Inferior parietal cortex (tissue), 1 donor: ENCODE data around the gene ADGRV1.

Experiments used
- DNase-seq: peaks from one replicate; pipeline ENCODE4 v3.0.0-alpha.2; 2016; ENCODE audit errors: extremely low spot score

Gene ADGRV1

GRCh38 chr5:91111473-91112238 is 553.1 kb downstream of the ADGRV1 start:
- no peak for DNase-seq

DNA sequence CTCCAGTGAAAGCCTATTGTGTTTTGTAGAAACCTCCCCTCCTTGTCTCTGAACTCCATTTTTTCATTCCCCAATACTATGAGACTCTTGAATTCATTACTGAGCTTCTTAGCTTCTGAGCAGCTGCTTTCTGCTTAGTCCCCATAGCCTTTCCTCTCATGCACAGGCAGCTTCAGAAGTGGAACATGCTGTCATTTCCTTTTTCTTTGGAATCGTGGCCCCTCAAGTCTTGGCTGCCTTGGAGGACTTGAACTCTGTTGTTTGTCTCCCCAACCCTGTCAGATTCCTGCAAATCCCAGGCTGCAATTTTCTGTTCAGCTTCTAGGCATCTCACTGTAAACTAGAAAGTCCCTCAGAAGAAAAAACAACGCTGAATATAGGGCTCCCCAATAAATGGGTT is 556.1 kb downstream of the ADGRV1 start:
- DNase-seq: no peak

DNA sequence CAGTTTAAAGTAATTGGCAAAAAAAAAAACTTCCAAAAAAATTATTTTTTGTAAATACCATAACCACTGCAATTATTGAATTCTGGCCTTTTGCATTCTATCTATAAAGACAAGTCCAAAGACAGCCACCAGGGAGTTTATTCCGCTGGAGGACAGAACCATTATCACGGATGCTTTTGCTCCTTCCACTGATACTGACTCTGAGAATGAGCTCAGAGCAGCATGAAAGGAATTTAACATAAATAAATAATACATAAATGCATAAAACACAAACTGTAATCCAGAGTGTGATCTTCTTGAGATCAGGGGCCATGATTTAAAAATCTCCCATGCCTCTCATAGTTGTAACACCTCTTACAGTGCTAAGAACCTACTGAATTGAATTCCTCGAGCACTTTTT is 559.8 kb downstream of the ADGRV1 start:
- DNase-seq: no peak

DNA sequence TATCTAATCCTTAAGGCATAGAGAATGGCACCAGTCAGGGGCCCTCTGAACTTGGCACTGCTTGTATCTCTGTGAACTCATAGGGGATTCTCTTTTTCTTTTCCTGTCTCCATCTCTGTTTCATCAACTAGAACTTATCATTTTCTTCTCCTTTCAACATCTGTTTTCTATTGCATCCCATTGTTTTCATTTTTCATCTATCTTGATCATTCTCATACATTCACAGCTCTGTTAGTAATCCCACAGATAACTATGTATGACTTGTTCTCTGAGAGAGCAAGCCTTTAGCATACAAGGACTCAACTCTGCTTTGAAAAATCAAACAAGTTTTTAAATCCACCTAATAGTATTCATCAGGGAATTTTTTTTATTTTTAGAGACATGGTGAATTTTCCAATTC is 560.2 kb downstream of the ADGRV1 start:
- no peak for DNase-seq

DNA sequence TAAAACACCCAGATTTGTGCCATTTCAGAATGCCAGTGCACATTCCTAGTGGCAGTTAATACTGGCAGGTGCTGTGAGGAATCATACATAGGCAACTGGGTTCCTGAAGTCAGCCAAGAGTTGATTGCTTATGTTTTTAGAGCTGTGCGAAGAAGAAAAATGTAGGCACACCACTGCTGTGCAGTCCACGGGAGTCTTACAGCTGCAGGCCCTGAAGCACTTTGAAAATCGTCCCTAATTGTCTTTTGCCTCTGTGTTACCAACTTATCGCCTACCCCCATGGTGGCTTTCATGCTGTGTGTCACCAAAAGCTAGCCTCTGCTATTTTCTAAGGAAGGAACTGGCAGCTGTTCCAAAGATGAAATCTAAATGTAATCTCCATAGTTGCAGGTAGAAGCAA is 560.6 kb downstream of the ADGRV1 start:
- no peak for DNase-seq

DNA sequence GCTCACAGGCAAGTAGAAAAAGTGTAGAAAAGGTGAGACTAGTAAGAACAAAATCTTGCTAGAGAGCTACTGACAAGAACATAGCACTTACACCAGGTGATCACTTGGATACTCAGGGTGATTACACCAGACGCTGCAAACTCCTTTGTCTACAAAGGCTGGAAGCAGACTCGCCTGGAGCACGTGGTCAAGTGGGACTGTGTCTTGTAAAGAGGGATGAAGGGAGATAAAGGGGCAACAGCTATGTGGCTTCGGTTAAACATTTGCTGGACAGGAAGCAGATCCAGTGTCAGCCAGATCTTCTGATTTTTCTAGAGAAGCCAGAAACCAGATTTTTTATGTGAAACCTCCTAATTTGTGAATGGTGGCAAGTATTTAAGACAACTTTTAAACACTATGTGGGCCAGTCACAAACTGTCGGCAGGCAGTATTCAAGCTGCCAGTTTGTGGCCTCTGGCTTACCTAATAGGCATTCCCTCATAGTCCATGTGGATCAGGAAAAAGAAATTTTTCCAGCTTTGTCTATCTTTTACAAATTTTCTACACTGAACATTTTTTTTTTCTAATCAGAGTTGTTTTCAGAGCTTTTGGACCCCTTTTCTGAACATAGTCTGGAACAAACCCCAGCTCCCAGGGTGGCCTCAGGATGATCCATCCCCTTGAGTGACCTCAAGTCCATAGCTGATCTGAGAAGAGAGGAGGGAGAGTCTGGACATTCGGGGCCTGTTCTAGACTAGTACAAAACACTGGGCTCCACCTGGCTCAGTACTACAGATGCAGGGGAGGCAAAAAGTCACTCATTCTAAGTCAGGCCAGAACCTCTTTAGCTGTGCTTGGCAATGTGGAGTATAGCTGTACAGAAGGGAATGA is 561.6 kb downstream of the ADGRV1 start:
- no peak for DNase-seq

DNA sequence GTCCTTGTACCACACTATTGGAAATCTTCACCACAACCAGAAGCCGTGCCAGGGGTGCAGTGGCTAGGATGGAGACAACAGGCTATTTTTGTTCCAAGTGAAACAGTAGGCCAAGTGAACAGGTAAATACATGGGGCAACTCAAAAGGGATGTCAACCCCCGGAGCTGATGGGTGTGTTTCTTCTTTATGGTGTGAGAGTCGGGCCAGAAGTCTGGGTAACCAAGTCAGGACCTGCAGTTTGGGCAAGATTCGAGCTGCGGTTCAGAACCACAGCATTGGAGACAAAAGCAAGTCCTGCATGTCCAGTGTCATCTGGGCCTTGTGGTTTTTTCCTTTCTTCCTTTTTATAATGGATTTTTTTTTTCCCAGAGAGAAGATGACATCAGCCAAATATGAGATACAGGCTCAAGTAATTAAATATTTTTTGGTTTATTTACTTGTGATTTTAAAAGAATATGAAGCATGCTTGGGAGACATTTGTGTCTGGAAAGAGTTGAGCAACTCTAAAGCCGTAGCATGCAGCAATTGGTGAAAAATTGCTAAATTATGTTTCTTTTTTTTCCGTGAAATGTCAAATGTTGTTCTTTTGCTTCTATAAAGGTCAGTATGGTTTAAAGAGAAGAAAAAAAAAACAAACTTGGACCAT is 562.9 kb downstream of the ADGRV1 start:
- no peak for DNase-seq

DNA sequence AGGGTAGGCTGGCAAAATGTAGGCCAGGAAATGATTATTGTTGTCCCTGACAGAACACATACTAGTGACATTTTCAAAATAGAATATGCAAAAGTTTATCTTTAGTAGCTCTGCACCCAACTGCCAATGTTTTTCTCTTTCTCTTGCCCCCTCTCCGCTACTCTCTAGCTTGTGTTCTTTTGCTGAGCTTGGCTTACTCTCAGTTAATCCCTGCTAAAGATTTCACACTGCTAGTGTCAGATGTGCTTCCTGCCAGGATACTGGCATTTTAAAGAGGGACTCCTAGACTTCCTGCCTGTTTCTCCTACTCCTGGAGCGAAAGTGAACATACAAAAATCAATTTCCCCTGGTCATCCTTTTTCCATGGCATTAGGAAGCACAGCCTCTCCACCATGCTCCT is 564.1 kb downstream of the ADGRV1 start:
- DNase-seq: no peak

DNA sequence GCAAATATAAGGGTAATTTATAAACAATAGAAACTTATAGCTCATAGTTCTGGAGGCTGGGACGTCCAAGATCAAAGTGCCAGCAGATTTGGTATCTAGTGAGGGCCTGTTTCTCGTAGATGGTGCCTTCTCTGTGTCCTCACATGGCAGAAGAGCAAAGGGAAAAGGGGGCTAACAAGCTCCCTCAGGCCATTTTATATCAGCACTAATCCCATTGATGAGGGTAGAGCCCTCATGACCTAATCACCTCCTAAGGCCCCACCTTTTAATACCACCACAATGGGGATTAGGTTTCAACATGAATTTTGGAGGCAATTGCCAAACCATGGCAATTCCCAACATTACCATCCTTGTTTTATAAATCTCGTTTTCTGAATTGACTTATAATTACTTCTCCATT is 564.7 kb downstream of the ADGRV1 start:
- no peak for DNase-seq

DNA sequence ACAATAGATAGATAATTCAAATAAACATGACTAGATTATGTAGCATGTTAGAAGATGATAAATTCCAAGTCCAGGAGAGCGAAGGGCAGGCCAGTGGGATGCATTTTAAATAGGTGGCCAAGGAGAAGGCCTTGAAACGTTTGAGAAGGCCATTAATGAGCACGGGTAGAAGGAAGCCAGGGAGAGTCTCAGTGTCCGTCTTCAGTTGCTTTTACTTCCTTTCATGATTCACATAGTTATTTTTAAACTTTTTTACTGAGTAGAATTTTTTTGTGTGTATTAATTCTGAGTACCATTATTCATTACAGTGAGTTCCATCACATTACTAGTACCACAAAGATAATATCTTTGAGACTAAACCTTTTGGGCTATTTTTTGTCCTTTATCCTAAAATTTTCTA is 565.3 kb downstream of the ADGRV1 start:
- DNase-seq: no peak

DNA sequence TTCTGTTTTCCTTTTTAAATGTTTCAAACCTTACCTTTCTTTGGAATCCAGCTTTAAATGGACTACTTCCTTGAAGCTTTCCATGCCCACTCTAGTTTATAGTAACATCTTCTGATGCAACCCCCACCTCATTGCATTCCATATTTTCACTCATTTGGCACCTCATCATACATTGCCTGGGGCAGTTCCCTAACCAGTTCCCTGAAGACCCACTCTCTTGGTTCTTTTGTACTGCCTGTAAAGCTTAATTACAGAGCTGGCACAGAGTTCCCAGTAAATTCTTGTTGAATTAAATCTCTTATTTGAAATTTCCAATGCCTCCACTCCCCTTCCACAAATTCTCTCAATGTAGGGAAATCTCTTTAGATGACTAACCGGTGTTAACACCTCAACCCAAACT is 567.3 kb downstream of the ADGRV1 start:
- no peak for DNase-seq

- no peak for DNase-seq
These were observed 567.9 kb downstream of the ADGRV1 start for GRCh38 chr5:91126448-91126847.

- DNase-seq: no peak
These were observed 568.3 kb downstream of the ADGRV1 start for GRCh38 chr5:91126888-91127287.

GRCh38 chr5:91127456-91128081 is 569.0 kb downstream of the ADGRV1 start:
- no peak for DNase-seq

DNA sequence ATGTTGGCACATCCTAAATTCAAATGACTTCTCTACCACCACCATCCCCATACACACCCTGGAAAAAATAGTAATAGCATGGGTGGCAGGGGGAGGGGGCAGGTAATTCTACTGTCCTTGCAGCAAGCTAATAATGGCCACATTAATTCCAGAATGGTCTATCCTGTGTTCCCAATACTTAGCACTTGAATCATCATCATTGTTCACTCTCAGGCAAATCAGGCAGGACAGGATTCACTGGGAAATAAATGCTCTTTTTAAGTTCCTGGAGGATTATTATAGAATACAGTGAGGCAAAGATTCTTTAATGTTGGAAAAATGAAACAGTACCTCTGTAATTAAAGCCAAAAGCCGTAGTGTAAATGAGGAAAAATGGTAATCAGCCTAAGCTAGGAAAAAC is 570.0 kb downstream of the ADGRV1 start:
- no peak for DNase-seq

GRCh38 chr5:91129748-91130147 is 571.2 kb downstream of the ADGRV1 start:
- no peak for DNase-seq

DNA sequence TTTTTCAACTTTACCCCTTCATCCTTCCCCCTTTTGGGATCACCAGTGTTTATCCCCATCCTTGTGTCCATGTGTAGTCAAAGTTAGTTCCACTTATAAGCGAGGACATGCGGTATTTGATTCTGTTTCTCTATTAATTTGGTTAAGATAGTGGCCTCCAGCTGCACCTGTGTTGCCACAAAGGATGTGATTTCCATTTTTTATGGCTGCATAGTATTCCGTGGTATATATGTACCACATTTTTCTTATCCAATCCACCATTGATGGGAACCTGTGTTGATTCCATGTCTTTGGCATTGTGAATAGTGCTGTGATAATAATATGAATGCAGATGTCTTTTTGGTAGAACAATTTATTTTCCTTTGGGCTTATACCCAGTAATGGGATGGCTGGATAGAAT is 572.2 kb downstream of the ADGRV1 start:
- no peak for DNase-seq

GRCh38 chr5:91132550-91132949 is 574.0 kb downstream of the ADGRV1 start:
- DNase-seq: no peak

- no peak for DNase-seq
These were observed 574.6 kb downstream of the ADGRV1 start for GRCh38 chr5:91133183-91133582.

GRCh38 chr5:91135475-91136248 is 577.1 kb downstream of the ADGRV1 start:
- DNase-seq: no peak

DNA sequence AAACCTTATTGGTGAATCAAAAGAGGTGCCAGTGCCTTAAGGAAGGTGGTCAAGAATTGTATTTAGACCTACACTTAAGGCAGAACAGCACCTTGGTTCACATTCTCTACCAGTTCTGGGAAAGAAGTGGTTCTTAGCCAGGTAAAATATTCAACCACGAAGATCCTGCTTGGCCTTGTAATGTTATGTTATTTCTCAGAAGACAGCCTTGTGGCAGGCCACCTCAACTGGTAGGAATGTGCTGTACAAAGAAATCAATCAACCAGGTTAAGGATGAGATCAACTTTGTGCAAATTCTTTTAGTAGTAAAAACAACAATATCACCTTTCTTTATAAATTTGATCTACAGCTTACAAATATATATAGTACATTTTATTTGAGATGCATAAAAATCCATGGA is 577.7 kb downstream of the ADGRV1 start:
- no peak for DNase-seq
